ENCODE data around the gene SERPINF2.

Gene SERPINF2

GRCh38 chr17:1710807-1711553, 31.7 kb upstream of the SERPINF2 start:
- peak overlapping the region; percentile 10 for H3K9ac ChIP-seq (ENCODE audit: low read length)

GRCh38 chr17:1711804-1712203, 30.9 kb upstream of the SERPINF2 start:
- no peak overlapping the region for H3K4me3 ChIP-seq (ENCODE audit: low read length)
- no peak overlapping the region for H3K9ac ChIP-seq (ENCODE audit: low read length)
- H3K4me1 ChIP-seq (ENCODE audit: control insufficient read depth, low read depth, low read length) = peaks cover 10% of the 10 kb centered on the region
- H3K36me3 ChIP-seq (ENCODE audit: control insufficient read depth, low read depth, low read length) = no peaks in the 10 kb centered on the region
- no peaks in the 10 kb centered on the region for H3K9me3 ChIP-seq (ENCODE audit: control insufficient read depth, low read depth, low read length)
- peaks cover 25% of the 10 kb centered on the region for H3K27me3 ChIP-seq (ENCODE audit: control insufficient read depth, insufficient read depth, low read length)
- no peak overlapping the region for H3K27ac ChIP-seq (ENCODE audit: low read length)

More at GRCh38 chr17:1710807-1711553, 31.7 kb upstream of the SERPINF2 start:
- Histone ChIP-seq H3K4me1 (ENCODE audit: control insufficient read depth, low read depth, low read length) (peaks cover 10% of the 10 kb centered on the region), H3K9me3 (ENCODE audit: control insufficient read depth, low read depth, low read length) (no peaks in the 10 kb centered on the region), H3K4me3 (ENCODE audit: low read length) (peak overlapping the region; percentile 60), H3K36me3 (ENCODE audit: control insufficient read depth, low read depth, low read length) (no peaks in the 10 kb centered on the region), H3K27me3 (ENCODE audit: control insufficient read depth, insufficient read depth, low read length) (peaks cover 25% of the 10 kb centered on the region), H3K27ac (ENCODE audit: low read length) (no peak overlapping the region)

GRCh38 chr17:1712271-1712670, 30.4 kb upstream of the SERPINF2 start:
- no peak overlapping the region for H3K27ac ChIP-seq (ENCODE audit: low read length)
- peaks cover 10% of the 10 kb centered on the region for H3K4me1 ChIP-seq (ENCODE audit: control insufficient read depth, low read depth, low read length)

GRCh38 chr17:1713160-1713877, 29.4 kb upstream of the SERPINF2 start:
- Histone ChIP-seq H3K36me3 (ENCODE audit: control insufficient read depth, low read depth, low read length) (no peaks in the 10 kb centered on the region), H3K4me3 (ENCODE audit: low read length) (no peak overlapping the region), H3K9me3 (ENCODE audit: control insufficient read depth, low read depth, low read length) (no peaks in the 10 kb centered on the region), H3K27ac (ENCODE audit: low read length) (no peak overlapping the region), H3K4me1 (ENCODE audit: control insufficient read depth, low read depth, low read length) (peaks cover 10% of the 10 kb centered on the region), H3K9ac (ENCODE audit: low read length) (no peak overlapping the region), H3K27me3 (ENCODE audit: control insufficient read depth, insufficient read depth, low read length) (peaks cover 25% of the 10 kb centered on the region)

More at GRCh38 chr17:1712271-1712670, 30.4 kb upstream of the SERPINF2 start:
- Histone ChIP-seq H3K9ac (ENCODE audit: low read length) (no peak overlapping the region), H3K9me3 (ENCODE audit: control insufficient read depth, low read depth, low read length) (no peaks in the 10 kb centered on the region), H3K36me3 (ENCODE audit: control insufficient read depth, low read depth, low read length) (no peaks in the 10 kb centered on the region), H3K4me3 (ENCODE audit: low read length) (no peak overlapping the region), H3K27me3 (ENCODE audit: control insufficient read depth, insufficient read depth, low read length) (peaks cover 25% of the 10 kb centered on the region)

- Histone ChIP-seq H3K27me3 (ENCODE audit: control insufficient read depth, insufficient read depth, low read length) (peaks cover 23% of the 10 kb centered on the region), H3K36me3 (ENCODE audit: control insufficient read depth, low read depth, low read length) (no peaks in the 10 kb centered on the region), H3K4me3 (ENCODE audit: low read length) (peak overlapping the region; percentile 58), H3K27ac (ENCODE audit: low read length) (no peak overlapping the region), H3K4me1 (ENCODE audit: control insufficient read depth, low read depth, low read length) (peaks cover 10% of the 10 kb centered on the region), H3K9me3 (ENCODE audit: control insufficient read depth, low read depth, low read length) (no peaks in the 10 kb centered on the region), H3K9ac (ENCODE audit: low read length) (peak overlapping the region; percentile 63)
Measured at GRCh38 chr17:1713878-1714426, 28.7 kb upstream of the SERPINF2 start.

- Histone ChIP-seq H3K9me3 (ENCODE audit: control insufficient read depth, low read depth, low read length) (no peaks in the 10 kb centered on the region), H3K9ac (ENCODE audit: low read length) (peak overlapping the region; percentile 63), H3K27ac (ENCODE audit: low read length) (no peak overlapping the region), H3K36me3 (ENCODE audit: control insufficient read depth, low read depth, low read length) (no peaks in the 10 kb centered on the region), H3K4me1 (ENCODE audit: control insufficient read depth, low read depth, low read length) (peaks cover 10% of the 10 kb centered on the region), H3K4me3 (ENCODE audit: low read length) (peak overlapping the region; percentile 58), H3K27me3 (ENCODE audit: control insufficient read depth, insufficient read depth, low read length) (peaks cover 17% of the 10 kb centered on the region)
Measured at GRCh38 chr17:1714427-1714979, 28.2 kb upstream of the SERPINF2 start.

GRCh38 chr17:1714980-1715802, 27.5 kb upstream of the SERPINF2 start:
- no peaks in the 10 kb centered on the region for H3K36me3 ChIP-seq (ENCODE audit: control insufficient read depth, low read depth, low read length)
- H3K9ac ChIP-seq (ENCODE audit: low read length) = peak overlapping the region; percentile 27
- H3K27ac ChIP-seq (ENCODE audit: low read length) = no peak overlapping the region
- H3K9me3 ChIP-seq (ENCODE audit: control insufficient read depth, low read depth, low read length) = no peaks in the 10 kb centered on the region
- peaks cover 15% of the 10 kb centered on the region for H3K27me3 ChIP-seq (ENCODE audit: control insufficient read depth, insufficient read depth, low read length)
- peaks cover 10% of the 10 kb centered on the region for H3K4me1 ChIP-seq (ENCODE audit: control insufficient read depth, low read depth, low read length)
- H3K4me3 ChIP-seq (ENCODE audit: low read length) = peak overlapping the region; percentile 58

GRCh38 chr17:1715803-1716075, 26.9 kb upstream of the SERPINF2 start:
- Histone ChIP-seq H3K9ac (ENCODE audit: low read length) (peak overlapping the region; percentile 27), H3K27me3 (ENCODE audit: control insufficient read depth, insufficient read depth, low read length) (peaks cover 10% of the 10 kb centered on the region), H3K36me3 (ENCODE audit: control insufficient read depth, low read depth, low read length) (no peaks in the 10 kb centered on the region), H3K9me3 (ENCODE audit: control insufficient read depth, low read depth, low read length) (no peaks in the 10 kb centered on the region), H3K27ac (ENCODE audit: low read length) (no peak overlapping the region), H3K4me1 (ENCODE audit: control insufficient read depth, low read depth, low read length) (peaks cover 10% of the 10 kb centered on the region), H3K4me3 (ENCODE audit: low read length) (peak overlapping the region; percentile 58)

- Histone ChIP-seq H3K4me1 (ENCODE audit: control insufficient read depth, low read depth, low read length) (peaks cover 10% of the 10 kb centered on the region), H3K9ac (ENCODE audit: low read length) (peak overlapping the region; percentile 98), H3K9me3 (ENCODE audit: control insufficient read depth, low read depth, low read length) (no peaks in the 10 kb centered on the region), H3K27ac (ENCODE audit: low read length) (peak overlapping the region; percentile 91), H3K4me3 (ENCODE audit: low read length) (peak overlapping the region; percentile 87), H3K27me3 (ENCODE audit: control insufficient read depth, insufficient read depth, low read length) (peaks cover 4% of the 10 kb centered on the region), H3K36me3 (ENCODE audit: control insufficient read depth, low read depth, low read length) (no peaks in the 10 kb centered on the region)
Measured at GRCh38 chr17:1716076-1716911, 26.4 kb upstream of the SERPINF2 start.

GRCh38 chr17:1716912-1717695, 25.6 kb upstream of the SERPINF2 start:
- H3K4me1 ChIP-seq (ENCODE audit: control insufficient read depth, low read depth, low read length) = peaks cover 10% of the 10 kb centered on the region
- H3K4me3 ChIP-seq (ENCODE audit: low read length) = peak overlapping the region; percentile 87
- no peaks in the 10 kb centered on the region for H3K36me3 ChIP-seq (ENCODE audit: control insufficient read depth, low read depth, low read length)
- no peaks in the 10 kb centered on the region for H3K27me3 ChIP-seq (ENCODE audit: control insufficient read depth, insufficient read depth, low read length)
- H3K9ac ChIP-seq (ENCODE audit: low read length) = peak overlapping the region; percentile 98
- no peaks in the 10 kb centered on the region for H3K9me3 ChIP-seq (ENCODE audit: control insufficient read depth, low read depth, low read length)
- H3K27ac ChIP-seq (ENCODE audit: low read length) = peak overlapping the region; percentile 91
